H9 (cell line): ENCODE results near the gene RGL1. TPM values are rescaled to one million over a fixed set of nuclear protein-coding genes. Genes with fewer than 3 reads are reported as not detected.

Experiments used
- DNase-seq: peaks from one replicate; pipeline ENCODE4 v3.0.0-alpha.2; 2017
- H2AFZ ChIP-seq: one replicate; pipeline ENCODE4 v1.6.1; 2013; ENCODE audit warnings: mild to moderate bottlenecking, low read length, control low read depth, moderate library complexity
- H2AK5ac ChIP-seq: 2 replicates; pipeline ENCODE4 v1.6.1; 2013; ENCODE audit warnings: low read length, control low read depth, mixed read lengths; ENCODE audit not compliant: insufficient read length
- H2BK120ac ChIP-seq: one replicate; pipeline ENCODE4 v1.6.1; 2013; ENCODE audit warnings: low read depth, mild to moderate bottlenecking, low read length, control low read depth, inconsistent platforms; ENCODE audit not compliant: poor library complexity, severe bottlenecking
- H2BK12ac ChIP-seq: 2 replicates; pipeline ENCODE4 v1.6.1; 2013; ENCODE audit warnings: low read length, control low read depth, mixed read lengths, low read depth; ENCODE audit not compliant: insufficient read length
- H2BK15ac ChIP-seq: 2 replicates; pipeline ENCODE4 v1.6.1; 2013; ENCODE audit warnings: low read depth, low read length, control low read depth
- H2BK20ac ChIP-seq: one replicate; pipeline ENCODE4 v1.6.1; 2013; ENCODE audit warnings: low read depth, mild to moderate bottlenecking, low read length, control low read depth, inconsistent platforms; ENCODE audit not compliant: poor library complexity, severe bottlenecking
- H2BK5ac ChIP-seq: 2 replicates; pipeline ENCODE4 v1.6.1; 2013; ENCODE audit warnings: low read length, control low read depth, mixed read lengths; ENCODE audit not compliant: insufficient read length
- H3K14ac ChIP-seq: 2 replicates; pipeline ENCODE4 v1.6.1; 2013; ENCODE audit warnings: low read length, control low read depth; ENCODE audit not compliant: insufficient read depth
- H3K18ac ChIP-seq: 2 replicates; pipeline ENCODE4 v1.6.1; 2013; ENCODE audit warnings: low read depth, mild to moderate bottlenecking, mixed read lengths, low read length, control low read depth; ENCODE audit not compliant: insufficient read length
- H3K23ac ChIP-seq: 2 replicates; pipeline ENCODE4 v1.6.1; 2013; ENCODE audit warnings: low read length, control low read depth, mixed read lengths, low read depth; ENCODE audit not compliant: insufficient read length
- H3K23me2 ChIP-seq: 2 replicates; pipeline ENCODE4 v1.6.1; 2013; ENCODE audit warnings: low read depth, mild to moderate bottlenecking, mixed read lengths, low read length, control low read depth; ENCODE audit not compliant: insufficient read length, poor library complexity, severe bottlenecking
- H3K27ac ChIP-seq: 2 replicates; pipeline ENCODE4 v1.5.1; 2013; ENCODE audit warnings: low read length, control low read depth, mixed read lengths, low read depth; ENCODE audit not compliant: insufficient read length
- H3K27me3 ChIP-seq: 2 replicates; pipeline ENCODE4 v1.6.1; 2013; ENCODE audit warnings: low read length, control low read depth, inconsistent platforms; ENCODE audit not compliant: insufficient read depth
- H3K4ac ChIP-seq: 2 replicates; pipeline ENCODE4 v1.6.1; 2013; ENCODE audit warnings: low read depth, mild to moderate bottlenecking, control low read depth, inconsistent platforms, low read length, moderate library complexity
- H3K4me1 ChIP-seq: 2 replicates; pipeline ENCODE4 v1.6.1; 2013; ENCODE audit warnings: low read length, control low read depth, inconsistent platforms; ENCODE audit not compliant: insufficient read depth
- H3K4me2 ChIP-seq: 2 replicates; pipeline ENCODE4 v1.6.1; 2013; ENCODE audit warnings: low read length, control low read depth, mixed read lengths; ENCODE audit not compliant: insufficient read length, insufficient read depth
- H3K56ac ChIP-seq: 2 replicates; pipeline ENCODE4 v1.6.1; 2013; ENCODE audit warnings: low read depth, mild to moderate bottlenecking, mixed read lengths, low read length, control low read depth; ENCODE audit not compliant: insufficient read length
- H3K79me1 ChIP-seq: 2 replicates; pipeline ENCODE4 v1.6.1; 2013; ENCODE audit warnings: low read depth, mild to moderate bottlenecking, moderate library complexity, low read length, control low read depth, inconsistent platforms; ENCODE audit not compliant: insufficient read depth, poor library complexity, severe bottlenecking
- H3K79me2 ChIP-seq: 2 replicates; pipeline ENCODE4 v1.6.1; 2013; ENCODE audit warnings: low read length, control low read depth, inconsistent platforms; ENCODE audit not compliant: insufficient read depth
- H3K9ac ChIP-seq: 2 replicates; pipeline ENCODE4 v1.6.1; 2013; ENCODE audit warnings: low read length, control low read depth, mixed read lengths; ENCODE audit not compliant: insufficient read length; ENCODE audit errors: extremely low read depth
- H3K9me3 ChIP-seq: one replicate; pipeline ENCODE4 v1.6.1; 2013; ENCODE audit warnings: low read depth, low read length, inconsistent platforms; ENCODE audit not compliant: control insufficient read depth
- H3T11ph ChIP-seq: one replicate; pipeline ENCODE4 v1.6.1; 2013; ENCODE audit warnings: mild to moderate bottlenecking, low read length, control low read depth, inconsistent platforms
- H4K20me1 ChIP-seq: one replicate; pipeline ENCODE4 v1.6.1; 2013; ENCODE audit not compliant: control insufficient read depth, insufficient read length, insufficient read depth
- H4K5ac ChIP-seq: 2 replicates; pipeline ENCODE4 v1.6.1; 2013; ENCODE audit warnings: low read depth, mild to moderate bottlenecking, mixed read lengths, low read length, control low read depth; ENCODE audit not compliant: insufficient read length
- H4K8ac ChIP-seq: replicated peaks from 2 replicates; pipeline ENCODE4 v1.6.1; 2013; ENCODE audit warnings: low read length, control low read depth, mixed read lengths, low read depth; ENCODE audit not compliant: insufficient read length
- H4K91ac ChIP-seq: 2 replicates; pipeline ENCODE4 v1.6.1; 2013; ENCODE audit warnings: low read depth, mild to moderate bottlenecking, moderate library complexity, mixed read lengths, low read length, control low read depth; ENCODE audit not compliant: insufficient read length
- H3K27ac Mint-ChIP-seq, 3 experiments: 2 replicates in 2 of 3; 3 replicates in 1 of 3; pipeline ENCODE4 v1.8.0; 2020 to 2021; ENCODE audit warnings: mixed read lengths in 3 of 3, mild to moderate bottlenecking in 1 of 3, moderate library complexity in 1 of 3
- H3K27me3 Mint-ChIP-seq: 2 replicates; pipeline ENCODE4 v1.8.0; 2021; ENCODE audit warnings: low read depth, mild to moderate bottlenecking, moderate library complexity, mixed read lengths
- H3K36me3 Mint-ChIP-seq, 3 experiments: 2 replicates in 2 of 3; 3 replicates in 1 of 3; pipeline ENCODE4 v1.8.0; 2020 to 2021; ENCODE audit warnings: low read depth in 3 of 3, mixed read lengths in 3 of 3; ENCODE audit not compliant: insufficient read depth in 1 of 3
- H3K4me1 Mint-ChIP-seq, 2 experiments: 2 replicates each; pipeline ENCODE4 v1.8.0; 2020; ENCODE audit warnings: mixed read lengths in 2 of 2
- H3K4me3 Mint-ChIP-seq, 2 experiments: 2 replicates in 1 of 2; 3 replicates in 1 of 2; pipeline ENCODE4 v1.8.0; 2020 to 2021; ENCODE audit warnings: mild to moderate bottlenecking in 2 of 2, mixed read lengths in 2 of 2, moderate library complexity in 1 of 2
- H3K9me3 Mint-ChIP-seq, 2 experiments: 2 replicates in 1 of 2; 3 replicates in 1 of 2; pipeline ENCODE4 v1.8.0; 2020; ENCODE audit warnings: mild to moderate bottlenecking in 2 of 2, mixed read lengths in 2 of 2, moderate library complexity in 1 of 2
- WGBS: extraction: QIAGEN DNeasy Blood & Tissue Kit; methylation state at CpG from one replicate; pipeline ENCODE4 v1.1.7; 2013; ENCODE audit warnings: missing lambda C conversion rate, low lambda C conversion rate, mixed read lengths; ENCODE audit not compliant: insufficient read length; ENCODE audit errors: extremely low coverage; 5-methylcytosine and 5-hydroxymethylcytosine counted together
- total RNA-seq: library from RNA; stranded (reverse); gene quantifications from 2 replicates; pipeline ENCODE4 v1.2.1, GENCODE V29; 2021
- TF ChIP-seq, protein P1 (sequence below): fragments of 200-600 bp; sonication (generic); conservative IDR thresholded peaks from 3 replicates; pipeline ENCODE4 v1.8.0; 2021; ENCODE audit warnings: antibody characterized with exemption, mild to moderate bottlenecking

The RGL1 gene
- total RNA-seq, 1 experiment from 2014 or later = 1.4 TPM

DNA sequence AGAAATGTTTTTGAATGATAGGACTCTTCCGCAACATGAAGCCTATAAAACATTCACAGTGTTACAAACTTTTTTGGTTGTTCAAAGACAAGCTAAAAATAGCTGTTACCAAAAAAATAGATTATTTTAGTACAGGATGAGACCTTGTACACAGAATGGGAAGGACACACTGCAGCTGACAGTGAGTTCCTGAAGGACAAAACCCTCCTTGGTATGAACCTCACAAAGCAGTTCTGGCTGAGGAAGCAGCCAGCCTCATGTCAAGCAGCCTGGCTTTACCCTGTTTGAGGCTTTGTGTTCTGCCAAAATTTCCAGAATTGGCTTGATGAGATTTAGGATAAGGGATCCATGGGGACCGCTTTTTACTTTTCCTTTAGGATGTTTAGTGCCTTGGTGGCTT, 93.7 kb downstream of the RGL1 start:
- H3K9me3 ChIP-seq = no peaks in the 10 kb centered on the region
- no peak overlapping the region for H4K91ac ChIP-seq
- H3K4me2 ChIP-seq = no peak overlapping the region
- no peak overlapping the region for H3K18ac ChIP-seq
- no peaks in the 10 kb centered on the region for H4K20me1 ChIP-seq
- Mint-ChIP-seq H3K36me3 (no peaks in the 10 kb centered on the region), H3K4me1 (no peaks in the 10 kb centered on the region), H3K4me3 (no peak overlapping the region), H3K27ac (no peak overlapping the region), H3K9me3 (no peaks in the 10 kb centered on the region), H3K27me3 (no peaks in the 10 kb centered on the region)
- H3K79me1 ChIP-seq = no peaks in the 10 kb centered on the region
- H2AFZ ChIP-seq = no peak overlapping the region
- H2BK5ac ChIP-seq = no peak overlapping the region
- TF ChIP-seq, protein P1, sequence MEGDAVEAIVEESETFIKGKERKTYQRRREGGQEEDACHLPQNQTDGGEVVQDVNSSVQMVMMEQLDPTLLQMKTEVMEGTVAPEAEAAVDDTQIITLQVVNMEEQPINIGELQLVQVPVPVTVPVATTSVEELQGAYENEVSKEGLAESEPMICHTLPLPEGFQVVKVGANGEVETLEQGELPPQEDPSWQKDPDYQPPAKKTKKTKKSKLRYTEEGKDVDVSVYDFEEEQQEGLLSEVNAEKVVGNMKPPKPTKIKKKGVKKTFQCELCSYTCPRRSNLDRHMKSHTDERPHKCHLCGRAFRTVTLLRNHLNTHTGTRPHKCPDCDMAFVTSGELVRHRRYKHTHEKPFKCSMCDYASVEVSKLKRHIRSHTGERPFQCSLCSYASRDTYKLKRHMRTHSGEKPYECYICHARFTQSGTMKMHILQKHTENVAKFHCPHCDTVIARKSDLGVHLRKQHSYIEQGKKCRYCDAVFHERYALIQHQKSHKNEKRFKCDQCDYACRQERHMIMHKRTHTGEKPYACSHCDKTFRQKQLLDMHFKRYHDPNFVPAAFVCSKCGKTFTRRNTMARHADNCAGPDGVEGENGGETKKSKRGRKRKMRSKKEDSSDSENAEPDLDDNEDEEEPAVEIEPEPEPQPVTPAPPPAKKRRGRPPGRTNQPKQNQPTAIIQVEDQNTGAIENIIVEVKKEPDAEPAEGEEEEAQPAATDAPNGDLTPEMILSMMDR = no peak
- H2BK12ac ChIP-seq = no peak overlapping the region
- WGBS = no CpG with 5 or more reads among the region's 2 CpGs
- no peak overlapping the region for H3K23ac ChIP-seq
- H3K14ac ChIP-seq = no peak overlapping the region
- H3K56ac ChIP-seq = no peak overlapping the region
- no peak overlapping the region for H2BK15ac ChIP-seq
- no peak overlapping the region for H2AK5ac ChIP-seq
- no peak overlapping the region for H3K4ac ChIP-seq
- no peaks in the 10 kb centered on the region for H3K4me1 ChIP-seq
- no peaks in the 10 kb centered on the region for H3K79me2 ChIP-seq
- H3K9ac ChIP-seq = no peak overlapping the region
- no peaks in the 10 kb centered on the region for H3K23me2 ChIP-seq
- H2BK20ac ChIP-seq = no peak overlapping the region
- no peak for DNase-seq
- H4K5ac ChIP-seq = no peak overlapping the region
- H2BK120ac ChIP-seq = no peak overlapping the region
- H3T11ph ChIP-seq = no peak overlapping the region
- no peak overlapping the region for H4K8ac ChIP-seq
- no peaks in the 10 kb centered on the region for H3K27me3 ChIP-seq
- H3K27ac ChIP-seq = no peak overlapping the region
